Fibroblast of villous mesenchyme (primary cell): ENCODE results near the gene HSPA1B. TPM values are rescaled to one million over a fixed set of nuclear protein-coding genes. Genes with fewer than 3 reads are reported as not detected.

Experiments
- DNase-seq: peaks from one replicate; pipeline ENCODE4 v3.0.0-alpha.2; 2010; ENCODE audit warnings: low read depth
- H3K4me3 ChIP-seq: 2 replicates; pipeline ENCODE4 v1.5.1; 2011; ENCODE audit warnings: low read depth, mild to moderate bottlenecking, low read length
- total RNA-seq: library from RNA; depleted of rRNA; stranded (reverse); fragments of >200 nt; gene quantifications from 2 replicates; pipeline ENCODE4 v1.2.3, GENCODE V29; 2012
- TF ChIP-seq, protein P1 (sequence below): IDR thresholded peaks from 2 replicates; pipeline ENCODE4 v1.5.1; 2012; ENCODE audit warnings: low read depth, mild to moderate bottlenecking, low read length; ENCODE audit not compliant: insufficient read depth

Gene HSPA1B
- total RNA-seq, 1 donor, result 148 TPM

DNA sequence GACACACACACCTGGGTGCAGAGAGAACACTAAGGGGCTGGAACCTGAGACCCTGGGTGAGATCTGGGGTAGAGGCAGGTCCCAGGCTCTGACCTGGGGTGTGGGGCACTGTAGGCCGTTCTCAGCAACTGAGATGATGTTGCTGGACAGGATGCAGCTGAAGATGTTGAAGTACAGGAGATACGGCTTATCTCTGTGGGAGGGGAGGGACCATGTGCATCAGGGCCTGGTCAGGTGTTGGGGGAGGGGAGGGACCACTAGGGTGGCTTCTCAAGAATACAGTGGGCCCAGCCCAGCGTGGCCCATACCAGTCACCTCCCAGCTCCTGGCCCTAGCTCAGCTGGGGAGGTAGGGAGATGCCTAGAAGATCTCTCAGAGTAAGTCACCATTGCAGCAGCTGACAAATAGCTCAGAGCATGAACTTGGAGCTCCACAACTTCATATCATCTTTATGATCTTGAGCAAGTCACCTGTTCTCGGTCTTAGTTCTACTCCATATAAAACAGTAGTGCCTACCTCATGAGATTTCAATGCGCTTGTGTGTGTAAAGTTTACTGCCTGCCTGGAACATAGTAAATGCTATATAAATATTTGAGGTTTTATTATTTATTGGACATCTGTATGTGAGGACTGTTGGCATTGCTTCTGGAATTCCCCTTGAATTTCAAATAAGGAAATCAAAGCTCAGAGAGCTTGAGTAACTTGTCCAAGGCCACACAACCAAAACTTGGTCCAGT lies 47.5 kb downstream of the HSPA1B start:
- peak; percentile 53 for DNase-seq
- TF ChIP-seq, protein P1, sequence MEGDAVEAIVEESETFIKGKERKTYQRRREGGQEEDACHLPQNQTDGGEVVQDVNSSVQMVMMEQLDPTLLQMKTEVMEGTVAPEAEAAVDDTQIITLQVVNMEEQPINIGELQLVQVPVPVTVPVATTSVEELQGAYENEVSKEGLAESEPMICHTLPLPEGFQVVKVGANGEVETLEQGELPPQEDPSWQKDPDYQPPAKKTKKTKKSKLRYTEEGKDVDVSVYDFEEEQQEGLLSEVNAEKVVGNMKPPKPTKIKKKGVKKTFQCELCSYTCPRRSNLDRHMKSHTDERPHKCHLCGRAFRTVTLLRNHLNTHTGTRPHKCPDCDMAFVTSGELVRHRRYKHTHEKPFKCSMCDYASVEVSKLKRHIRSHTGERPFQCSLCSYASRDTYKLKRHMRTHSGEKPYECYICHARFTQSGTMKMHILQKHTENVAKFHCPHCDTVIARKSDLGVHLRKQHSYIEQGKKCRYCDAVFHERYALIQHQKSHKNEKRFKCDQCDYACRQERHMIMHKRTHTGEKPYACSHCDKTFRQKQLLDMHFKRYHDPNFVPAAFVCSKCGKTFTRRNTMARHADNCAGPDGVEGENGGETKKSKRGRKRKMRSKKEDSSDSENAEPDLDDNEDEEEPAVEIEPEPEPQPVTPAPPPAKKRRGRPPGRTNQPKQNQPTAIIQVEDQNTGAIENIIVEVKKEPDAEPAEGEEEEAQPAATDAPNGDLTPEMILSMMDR, result no peak
- no peak overlapping the region for H3K4me3 ChIP-seq

DNA sequence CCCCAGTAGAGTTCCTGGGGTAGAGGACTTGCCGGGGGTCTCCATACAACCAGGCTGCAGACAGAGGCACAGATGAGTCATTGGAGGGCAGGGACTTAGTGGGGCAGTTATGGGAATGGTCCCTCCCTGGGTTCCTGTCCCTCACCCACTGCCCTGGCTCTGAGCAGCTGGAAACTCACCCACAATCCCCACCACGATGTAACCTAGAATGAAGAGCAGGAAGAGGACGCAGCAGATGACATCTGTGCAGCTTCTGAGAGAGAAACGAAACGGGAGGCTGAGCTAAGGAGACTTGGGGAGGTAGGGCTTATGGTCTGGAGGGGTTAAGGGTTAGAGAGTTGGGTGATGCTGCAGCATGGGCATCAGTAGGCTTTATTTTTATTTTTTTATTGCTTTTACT lies 48.3 kb downstream of the HSPA1B start:
- DNase-seq, result no peak
- TF ChIP-seq, protein P1, result no peak
- no peak overlapping the region for H3K4me3 ChIP-seq

DNA sequence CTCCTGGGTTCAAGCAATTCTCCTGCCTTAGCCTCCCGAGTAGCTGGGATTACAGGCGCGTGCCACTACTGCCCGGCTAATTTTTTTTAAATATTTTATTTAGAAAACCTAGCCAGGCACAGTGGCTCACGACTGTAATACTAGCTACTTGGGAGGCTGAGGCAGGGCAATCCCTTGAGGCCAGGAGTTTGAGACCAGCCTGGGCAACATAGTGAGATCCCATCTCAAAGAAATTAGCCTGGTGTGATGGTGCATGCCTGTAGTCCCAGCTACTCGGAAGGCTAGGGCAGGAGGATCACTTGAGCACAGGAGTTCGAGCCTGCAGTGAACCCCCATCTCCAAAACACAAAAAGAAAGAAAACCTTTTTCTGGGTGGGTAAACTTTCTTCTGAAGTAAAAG lies 48.8 kb downstream of the HSPA1B start:
- no peak for DNase-seq
- H3K4me3 ChIP-seq, result no peak overlapping the region
- TF ChIP-seq, protein P1, result no peak

DNA sequence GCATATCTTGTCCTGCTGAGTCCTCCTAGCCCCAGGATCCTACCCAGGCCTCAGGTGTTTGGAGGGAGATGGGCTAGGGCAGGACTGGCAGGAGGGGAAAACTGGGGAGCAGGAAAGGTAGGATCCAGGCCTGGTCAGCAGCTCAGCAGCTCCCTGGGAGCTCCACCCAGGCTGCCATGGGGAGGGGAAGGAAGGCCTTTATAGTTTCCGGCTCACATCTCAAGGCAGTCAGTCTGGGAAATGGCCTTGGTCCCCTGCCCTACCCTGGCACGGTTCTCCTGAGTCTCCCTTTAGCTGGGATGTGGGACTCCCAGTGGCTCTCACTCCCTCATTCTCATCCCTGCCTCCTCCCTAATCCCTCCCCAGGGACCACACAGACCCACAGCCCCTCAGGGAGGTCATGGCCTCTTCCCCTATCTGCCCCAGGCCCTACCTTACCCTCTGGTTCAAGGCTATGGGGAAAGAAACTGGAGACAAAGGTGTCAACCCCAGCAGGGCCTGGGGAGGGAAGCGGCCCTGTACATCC lies 49.6 kb downstream of the HSPA1B start:
- DNase-seq, result no peak
- H3K4me3 ChIP-seq, result no peak overlapping the region
- TF ChIP-seq, protein P1, result no peak

DNA sequence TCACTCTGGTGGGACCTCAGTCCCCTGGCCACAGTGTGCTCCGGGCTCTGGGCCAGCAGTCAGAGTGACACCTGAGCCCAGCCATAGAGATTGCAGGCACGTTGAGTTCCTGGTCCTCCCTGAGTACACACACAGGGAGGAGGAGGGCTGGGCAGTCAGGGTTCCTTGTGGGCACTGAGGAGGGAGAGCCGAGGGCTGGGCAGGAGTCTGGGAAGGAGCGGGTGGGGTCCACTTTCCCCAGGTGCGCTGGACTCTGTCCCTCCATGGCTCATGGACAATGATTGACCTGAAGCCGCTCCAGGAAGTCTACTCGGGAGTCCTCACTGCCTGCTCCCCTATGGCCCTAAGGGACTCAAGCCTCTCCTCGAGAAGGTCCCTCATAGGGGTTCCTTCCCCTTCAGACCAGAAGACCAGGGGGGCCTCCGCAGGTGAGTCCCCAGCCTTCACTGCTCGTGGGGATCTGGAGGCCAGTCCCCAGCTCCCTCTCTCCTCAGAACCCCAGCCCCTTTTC lies 50.2 kb downstream of the HSPA1B start:
- no peak overlapping the region for H3K4me3 ChIP-seq
- no peak for DNase-seq
- TF ChIP-seq, protein P1, result no peak

DNA sequence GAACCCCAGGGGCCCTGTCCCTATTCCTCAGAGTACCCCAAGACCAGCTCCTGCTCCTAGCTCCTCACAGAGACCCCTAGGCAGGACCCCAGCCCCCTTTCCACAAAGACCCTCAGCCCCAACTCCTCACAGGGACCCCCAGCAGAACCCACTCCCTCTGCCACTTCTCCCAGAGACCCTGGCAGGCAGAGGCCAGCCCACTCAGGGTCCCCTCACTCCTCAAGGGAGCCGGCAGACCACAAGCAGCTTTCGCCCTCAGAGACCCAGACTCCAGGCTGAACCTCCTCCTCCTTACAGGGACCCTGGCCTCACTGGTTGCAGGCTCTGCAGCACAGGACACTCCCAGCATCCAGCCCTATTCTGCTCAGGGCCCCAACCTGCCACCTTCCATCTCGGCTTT lies 50.7 kb downstream of the HSPA1B start:
- no peak overlapping the region for H3K4me3 ChIP-seq
- TF ChIP-seq, protein P1, result no peak
- no peak for DNase-seq
